ENCODE data around the gene SEC14L5.

SEC14L5 gene

GRCh38 chr16:5018793-5019192 lies 60.7 kb downstream of the SEC14L5 start:
- DNase-seq: no peak

- no peak for DNase-seq
These were observed 61.6 kb downstream of the SEC14L5 start for GRCh38 chr16:5019775-5020174.

- DNase-seq: no peak
These were observed 62.4 kb downstream of the SEC14L5 start for GRCh38 chr16:5020551-5020950.

- DNase-seq: no peak
These were observed 64.4 kb downstream of the SEC14L5 start for GRCh38 chr16:5022521-5022920.

GRCh38 chr16:5024632-5025031 lies 66.5 kb downstream of the SEC14L5 start:
- peak in 1 of 2 experiments; percentile 50 for DNase-seq

- DNase-seq: no peak
These were observed 67.1 kb downstream of the SEC14L5 start for GRCh38 chr16:5025171-5025632.

GRCh38 chr16:5026664-5027063 lies 68.5 kb downstream of the SEC14L5 start:
- no peak for DNase-seq

- no peak for DNase-seq
These were observed 69.0 kb downstream of the SEC14L5 start for GRCh38 chr16:5027086-5027485.

- DNase-seq: no peak
These were observed 69.6 kb downstream of the SEC14L5 start for GRCh38 chr16:5027575-5028235.

- DNase-seq: no peak
These were observed 70.9 kb downstream of the SEC14L5 start for GRCh38 chr16:5028950-5029475.

GRCh38 chr16:5030251-5030870 lies 72.2 kb downstream of the SEC14L5 start:
- no peak for DNase-seq

- no peak for DNase-seq
These were observed 73.5 kb downstream of the SEC14L5 start for GRCh38 chr16:5031601-5032000.

- DNase-seq: no peak
These were observed 74.6 kb downstream of the SEC14L5 start for GRCh38 chr16:5032748-5033167.

GRCh38 chr16:5033256-5034166 lies 75.4 kb downstream of the SEC14L5 start, which contains the start of gene NAGPA:
Gene NAGPA, minus strand, starts transcription at chr16:5033935. Its CDS starts 21 bp downstream, at chr16:5033914.
- DNase-seq: peak; percentile 52 to 63

GRCh38 chr16:5034167-5034523 lies 76.0 kb downstream of the SEC14L5 start:
- DNase-seq: no peak

GRCh38 chr16:5035909-5036227 lies 77.7 kb downstream of the SEC14L5 start:
- DNase-seq: no peak

- no peak for DNase-seq
These were observed 78.4 kb downstream of the SEC14L5 start for GRCh38 chr16:5036228-5037156.

- no peak for DNase-seq
These were observed 82.3 kb downstream of the SEC14L5 start for GRCh38 chr16:5040451-5040850.

- no peak for DNase-seq
These were observed 83.5 kb downstream of the SEC14L5 start for GRCh38 chr16:5041600-5042133.

- no peak for DNase-seq
These were observed 84.5 kb downstream of the SEC14L5 start for GRCh38 chr16:5042574-5043171.

GRCh38 chr16:5044011-5044540 lies 85.9 kb downstream of the SEC14L5 start:
- no peak for DNase-seq
